NCI-H345 treated with DMSO at 0.1 percent for 48 hours (cell line): Measurements from ENCODE around the gene TSHZ3.

Experiments used
- DNase-seq: peaks from one replicate; lab custom pipeline; 2025; ENCODE audit not compliant: unreplicated experiment; lab: John Stamatoyannopoulos, UW

TSHZ3 gene

DNA sequence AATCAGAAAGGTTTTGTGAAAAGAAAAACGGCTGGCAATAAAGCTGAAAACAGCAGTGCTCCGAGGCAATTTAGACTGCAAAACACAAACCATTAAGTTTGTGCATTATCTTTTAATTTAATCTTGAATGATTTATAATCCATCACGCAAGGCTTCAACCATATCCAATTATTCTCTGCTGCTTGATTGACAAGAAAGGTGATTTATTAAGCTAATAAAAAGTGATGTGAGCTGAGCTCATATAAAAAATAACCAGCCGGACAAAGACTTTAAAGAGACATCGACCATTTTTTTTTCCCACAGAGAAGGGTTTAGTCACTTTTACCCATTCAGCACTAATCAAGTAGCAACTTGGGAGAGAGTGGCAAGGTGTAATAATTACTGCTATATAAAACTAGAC is 33.6 kb downstream of the TSHZ3 start:
- no peak for DNase-seq

DNA sequence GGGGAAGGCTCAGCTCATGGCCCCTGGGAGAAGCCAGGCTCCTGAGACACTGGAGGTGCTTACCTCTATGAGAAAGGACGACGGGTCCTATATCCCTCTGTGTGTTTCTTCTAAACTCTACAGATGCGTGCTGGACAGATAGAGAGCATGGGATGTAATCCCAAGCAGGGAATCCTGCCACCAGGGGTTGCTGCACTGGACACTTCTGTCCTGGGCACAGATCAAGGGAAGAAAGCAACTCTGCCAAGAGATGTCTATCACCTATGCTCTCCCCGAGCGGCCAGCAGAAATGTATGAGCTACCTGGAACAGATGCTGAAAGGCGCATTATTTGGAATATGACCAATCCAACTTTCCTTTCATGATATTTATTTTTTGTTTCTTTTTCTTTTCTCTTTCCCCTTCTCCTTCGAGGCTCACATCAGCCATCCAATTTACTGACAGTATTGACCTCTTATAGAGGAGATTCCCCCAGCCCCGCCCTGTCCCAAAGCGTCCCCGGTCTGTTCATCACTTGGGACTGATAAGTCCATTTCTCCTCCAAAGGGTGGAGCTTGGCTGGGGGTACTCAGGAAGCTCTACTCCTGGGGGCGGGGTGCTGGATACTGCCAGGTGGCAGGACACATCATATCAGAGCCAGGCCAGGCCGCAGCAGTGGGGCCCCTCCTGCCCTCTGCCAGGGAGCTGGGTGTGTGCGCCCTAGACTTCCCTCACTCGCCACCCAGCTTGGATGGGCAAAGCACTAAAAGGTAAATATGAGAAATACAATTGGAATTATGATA is 34.2 kb downstream of the TSHZ3 start:
- no peak for DNase-seq

DNA sequence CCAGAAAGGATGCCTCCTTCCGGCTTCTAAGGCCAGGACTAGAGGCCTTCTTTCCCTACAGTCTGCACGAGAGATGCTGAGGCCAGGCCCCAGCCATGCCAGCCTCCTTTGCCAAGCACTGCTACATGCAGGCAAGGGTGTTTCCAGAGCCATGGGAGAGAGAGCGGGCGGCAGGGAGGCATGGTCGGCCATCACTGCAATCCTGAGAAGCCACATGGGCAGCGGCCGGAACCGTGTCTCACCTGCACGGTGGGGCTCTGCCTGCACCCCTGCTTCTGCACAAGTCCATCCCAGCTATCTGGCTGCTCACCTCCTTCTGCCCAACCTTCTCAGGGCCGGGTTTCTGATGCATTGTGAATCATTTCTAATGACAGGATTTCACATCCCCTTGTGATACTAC is 35.1 kb downstream of the TSHZ3 start:
- no peak for DNase-seq

DNA sequence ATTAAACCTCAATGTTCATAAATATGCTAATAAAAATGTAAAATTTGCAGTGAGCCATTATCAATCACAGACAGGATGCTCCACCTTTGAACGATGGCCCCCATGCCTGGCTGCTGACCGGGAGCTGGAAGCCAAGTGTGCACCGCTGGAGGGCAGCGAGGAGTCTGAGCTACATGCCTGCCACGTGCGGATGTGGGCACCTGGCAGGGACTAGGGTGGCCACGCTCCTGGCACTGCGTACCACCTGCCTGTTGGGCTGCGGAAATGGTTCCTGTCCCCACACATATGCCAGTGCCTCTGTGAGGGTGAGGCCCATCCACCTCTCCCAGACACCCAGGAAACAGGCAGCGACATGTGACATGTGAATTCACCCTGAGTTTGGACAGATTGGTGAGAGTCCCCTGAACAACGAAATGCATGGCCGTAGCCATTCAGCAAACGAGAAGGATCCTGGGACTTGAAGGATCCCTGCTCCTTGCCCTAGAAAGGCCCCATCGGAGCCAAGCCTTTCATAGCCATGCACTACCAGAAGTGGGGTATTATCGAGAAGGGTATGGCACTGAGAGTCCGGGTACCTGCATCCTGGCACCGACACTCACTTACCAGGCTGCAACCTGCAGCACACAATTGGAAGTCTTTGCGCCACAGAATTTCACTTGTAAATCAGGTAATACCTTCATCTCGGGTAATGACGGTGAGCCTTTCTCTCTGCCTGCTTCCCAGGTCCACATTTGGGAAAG is 35.8 kb downstream of the TSHZ3 start:
- no peak for DNase-seq

DNA sequence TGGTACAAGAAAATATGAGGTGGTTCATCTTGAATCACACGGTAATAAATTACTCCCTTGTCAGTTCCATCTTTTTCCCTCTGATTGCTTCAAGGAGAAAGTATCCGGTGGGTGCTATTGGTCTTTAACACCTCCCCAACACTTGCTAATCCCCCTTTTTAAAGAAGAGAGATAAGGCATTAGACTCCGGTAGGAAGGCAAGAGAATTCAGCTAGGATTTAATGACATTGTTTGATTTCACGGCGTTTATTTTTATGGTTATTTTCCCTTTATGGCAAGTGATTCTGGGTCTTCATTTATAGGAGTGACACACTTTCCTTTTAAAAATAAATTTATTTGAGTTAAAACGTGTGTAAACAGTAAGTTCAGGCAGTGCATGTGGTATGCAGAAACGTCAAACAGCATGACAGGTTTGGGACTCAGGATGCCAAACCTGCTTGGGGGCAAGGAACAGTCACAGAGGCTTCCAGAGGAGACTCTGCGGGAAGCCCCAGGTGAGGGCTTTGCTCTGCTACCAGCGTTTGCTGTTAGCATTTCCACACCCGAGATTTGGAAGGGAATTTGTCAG is 36.5 kb downstream of the TSHZ3 start:
- DNase-seq, result no peak

DNA sequence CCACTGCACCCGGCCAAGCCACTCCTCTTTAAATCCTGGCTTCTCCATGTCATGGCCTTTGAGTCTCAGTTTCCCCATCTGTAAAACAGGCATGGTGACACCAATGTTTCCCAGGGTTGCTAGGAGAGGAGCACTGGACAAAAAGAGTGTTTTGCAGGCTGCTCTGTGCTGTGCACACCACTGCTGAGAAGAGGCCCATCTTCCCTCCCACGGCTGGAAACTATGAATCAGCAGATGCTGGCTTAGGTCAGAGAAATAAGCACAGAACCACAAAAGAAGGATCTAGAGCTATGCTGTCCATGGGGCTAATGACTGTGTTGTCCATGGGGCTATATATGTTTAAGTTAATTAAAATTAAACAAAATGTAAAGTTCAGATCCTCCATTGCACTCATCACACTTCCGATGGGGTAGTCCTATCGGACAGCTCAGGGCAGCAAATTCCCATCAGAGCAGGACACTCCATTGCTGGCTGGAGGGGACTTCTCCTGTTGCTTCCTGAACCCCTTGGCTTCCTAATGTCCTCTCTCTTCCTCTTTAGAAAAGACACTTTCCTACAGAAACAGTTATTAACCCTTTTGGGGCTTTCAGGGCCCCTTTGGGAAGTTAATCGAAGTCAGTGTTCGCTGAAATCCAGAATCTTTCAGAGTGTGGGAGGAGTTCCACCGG is 37.1 kb downstream of the TSHZ3 start:
- no peak for DNase-seq

DNA sequence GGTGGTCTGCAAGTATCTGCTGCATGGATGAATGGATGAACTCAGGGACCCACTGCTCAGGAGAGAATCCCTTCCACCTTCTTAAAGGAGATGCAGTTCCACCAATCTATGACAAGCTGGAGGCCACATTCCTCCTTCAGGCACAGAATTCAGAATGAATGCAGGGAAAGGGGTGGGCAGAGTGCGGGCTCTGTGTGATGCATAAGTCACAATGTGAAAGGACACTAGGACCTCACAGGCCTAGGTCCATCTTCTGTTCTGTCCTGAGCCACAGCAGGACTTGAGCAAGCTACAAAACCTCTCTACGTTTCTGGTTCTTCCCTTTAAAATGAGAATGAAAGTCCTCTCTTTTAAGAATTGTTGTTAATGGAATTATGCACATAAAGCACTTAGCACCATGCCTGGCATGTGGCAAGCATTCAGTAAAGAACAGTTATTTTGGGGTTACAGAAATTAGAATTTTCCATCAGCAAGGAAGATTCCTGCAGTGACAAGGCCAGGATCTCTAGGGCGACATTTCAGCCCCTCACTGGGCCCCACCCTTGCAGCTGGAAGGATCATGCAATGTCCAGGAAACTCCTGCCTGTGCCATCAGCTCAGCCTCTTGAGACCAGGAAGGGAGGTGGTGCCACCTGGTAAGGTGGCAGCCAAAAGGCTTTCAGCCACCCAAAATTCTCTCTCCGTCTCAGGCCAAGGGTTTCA is 38.7 kb downstream of the TSHZ3 start:
- DNase-seq, result no peak

DNA sequence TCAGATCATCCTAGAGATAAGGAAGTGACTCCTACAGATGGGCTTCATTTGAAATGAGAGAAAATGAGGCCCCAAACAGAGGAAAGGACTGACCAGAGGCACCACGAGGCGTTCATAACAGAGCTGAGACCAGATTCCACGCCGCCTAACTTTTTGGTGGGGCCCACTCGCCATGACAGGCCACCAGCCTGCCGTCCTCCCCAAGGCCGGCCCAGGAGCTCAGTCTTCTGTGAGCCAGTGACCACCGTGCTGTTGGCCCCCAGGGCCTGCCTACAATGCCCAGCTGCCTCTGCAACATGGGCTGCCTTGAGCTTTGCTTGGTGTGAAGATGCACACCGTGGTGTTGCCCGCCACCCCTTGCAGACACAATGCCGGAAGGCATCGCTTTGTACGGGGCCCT is 40.5 kb downstream of the TSHZ3 start:
- DNase-seq, result no peak

DNA sequence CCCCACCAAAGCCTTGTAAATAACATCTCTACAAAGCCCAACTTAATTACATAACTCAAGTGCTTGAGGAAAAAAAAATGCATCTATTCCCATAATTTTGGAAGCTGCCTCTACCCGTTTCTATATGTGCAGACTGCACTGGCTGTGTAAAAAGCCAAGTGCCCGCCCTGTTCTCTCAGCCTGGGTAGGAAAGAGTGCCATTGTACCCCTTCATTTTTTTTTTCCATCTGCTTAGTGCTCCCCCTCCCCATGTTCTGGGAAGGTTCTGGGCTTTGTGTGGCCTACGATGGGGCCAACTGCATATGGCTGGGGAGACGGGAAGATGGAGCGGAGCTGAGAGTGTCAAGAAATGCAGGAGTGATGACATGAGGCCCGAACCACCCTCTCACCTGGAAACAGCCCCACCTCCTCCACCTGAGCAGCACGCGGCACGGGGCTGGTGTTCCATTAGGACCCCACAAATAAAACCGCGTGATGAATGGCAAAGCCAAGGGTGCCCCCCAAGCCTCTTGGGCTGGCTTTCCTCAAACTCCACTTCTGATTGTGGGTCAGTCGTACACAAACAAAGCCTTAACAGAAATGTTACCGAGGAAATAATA is 42.1 kb downstream of the TSHZ3 start:
- DNase-seq, result no peak

DNA sequence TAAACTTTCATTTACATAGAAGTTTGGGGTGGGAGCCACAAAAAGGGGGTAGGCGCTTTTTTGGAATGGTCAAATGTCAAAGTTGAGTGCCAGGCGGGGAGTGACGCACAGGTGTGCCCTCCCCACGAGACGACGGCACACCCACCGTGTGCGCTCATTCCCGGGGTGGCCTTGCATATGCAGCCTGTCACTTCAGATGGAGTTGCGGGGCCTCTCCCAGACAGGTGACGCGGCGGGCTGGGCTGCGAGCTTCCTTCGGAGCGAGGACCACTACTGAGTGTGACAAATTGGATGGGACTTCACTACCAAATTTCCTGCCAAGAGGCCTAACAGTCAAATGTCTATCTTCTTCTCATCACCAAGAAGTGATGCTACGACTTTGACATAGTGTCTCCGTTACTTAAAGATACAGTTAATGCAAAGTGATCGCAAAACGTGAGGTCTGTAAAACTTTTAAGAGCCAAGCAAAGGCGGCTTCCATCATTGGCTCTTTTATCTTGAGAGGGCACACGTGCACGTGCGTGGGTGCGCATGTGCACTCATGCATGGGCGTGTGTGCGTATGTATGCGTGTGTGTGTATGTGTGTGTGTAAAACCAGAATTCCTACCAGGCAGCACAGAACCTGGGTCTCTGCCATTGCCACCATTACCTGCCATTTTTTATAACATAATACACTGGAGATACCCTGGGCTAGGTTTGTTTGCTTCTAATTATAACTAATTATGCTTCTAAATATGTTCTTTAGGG is 43.1 kb downstream of the TSHZ3 start:
- DNase-seq, result no peak

DNA sequence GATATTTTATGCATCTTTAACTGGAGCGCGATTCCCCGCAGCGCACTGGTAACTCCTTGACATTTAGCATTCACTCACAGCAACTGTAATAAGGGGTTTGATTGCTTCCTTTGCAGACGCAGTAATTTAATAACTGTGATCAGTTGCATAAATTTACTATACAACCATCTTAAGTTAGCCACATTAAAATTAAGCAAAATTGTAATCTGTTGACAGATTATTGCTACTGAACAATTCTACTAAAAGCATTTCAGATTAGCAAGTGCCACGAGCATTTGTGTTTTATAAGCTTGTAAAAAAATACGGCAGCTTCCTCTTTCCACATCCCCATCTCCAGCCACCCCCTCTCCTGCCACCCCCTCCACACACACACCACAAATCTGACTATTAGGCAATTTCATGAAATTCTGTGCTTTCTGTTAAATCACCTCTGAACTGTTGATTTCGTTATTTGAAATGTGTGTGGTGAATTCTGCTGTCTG is 44.4 kb downstream of the TSHZ3 start:
- no peak for DNase-seq

DNA sequence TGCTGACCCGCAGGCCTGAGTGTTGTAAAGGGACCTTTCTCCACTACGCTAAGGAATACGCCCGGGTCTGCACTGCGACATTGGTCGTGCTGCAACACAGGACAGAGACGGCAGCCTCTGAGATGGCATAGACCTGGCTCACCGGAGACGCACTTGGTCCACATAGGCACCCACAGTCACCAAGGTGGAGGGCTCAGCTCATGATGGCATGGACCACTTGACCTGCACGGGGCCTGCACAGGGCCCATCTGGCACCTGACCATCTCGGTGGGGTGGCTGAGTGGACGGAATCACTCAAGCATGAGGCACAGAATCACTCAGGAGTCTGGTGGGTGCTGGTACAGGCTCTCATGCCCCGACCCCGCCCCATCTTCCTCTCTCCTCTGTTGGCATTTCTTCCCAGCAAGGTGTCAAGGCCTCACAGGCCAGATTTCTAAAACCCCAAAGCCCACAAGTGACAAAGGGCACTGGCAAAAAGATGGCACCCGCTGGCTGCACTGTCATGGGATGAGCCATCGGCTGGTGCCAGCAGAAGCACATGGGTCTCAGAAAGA is 45.9 kb downstream of the TSHZ3 start:
- DNase-seq, result no peak

DNA sequence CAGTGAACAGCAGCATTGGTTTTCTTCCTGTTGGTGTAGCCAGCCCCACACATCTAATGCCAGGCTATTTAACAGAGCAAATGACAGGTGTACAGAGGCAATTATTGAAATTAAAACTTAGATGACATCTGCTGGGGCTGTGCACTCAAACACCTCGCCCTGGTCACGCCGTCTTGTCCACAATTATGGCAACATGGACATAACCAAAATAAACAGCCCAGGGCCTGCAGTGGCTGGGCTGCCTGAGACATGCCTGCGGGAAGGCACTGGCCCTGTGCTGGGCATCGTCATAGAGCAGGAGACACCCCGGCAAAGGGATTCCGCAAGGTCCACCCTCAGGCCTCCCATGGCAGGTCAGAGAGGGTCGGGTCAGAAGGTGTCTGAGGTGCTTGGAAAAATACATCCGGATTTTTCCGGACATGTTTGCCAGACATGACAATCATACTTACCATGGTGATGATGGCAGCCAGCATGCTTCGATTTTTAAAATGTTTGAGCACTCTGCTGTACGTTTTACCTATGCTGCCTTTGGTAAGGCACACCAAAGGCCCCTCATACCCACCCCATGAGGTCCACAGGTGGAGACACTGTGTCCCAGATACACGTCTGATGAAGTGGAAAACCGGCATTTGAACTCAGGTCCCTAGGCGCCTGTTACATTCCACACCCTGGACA is 47.8 kb downstream of the TSHZ3 start:
- no peak for DNase-seq

DNA sequence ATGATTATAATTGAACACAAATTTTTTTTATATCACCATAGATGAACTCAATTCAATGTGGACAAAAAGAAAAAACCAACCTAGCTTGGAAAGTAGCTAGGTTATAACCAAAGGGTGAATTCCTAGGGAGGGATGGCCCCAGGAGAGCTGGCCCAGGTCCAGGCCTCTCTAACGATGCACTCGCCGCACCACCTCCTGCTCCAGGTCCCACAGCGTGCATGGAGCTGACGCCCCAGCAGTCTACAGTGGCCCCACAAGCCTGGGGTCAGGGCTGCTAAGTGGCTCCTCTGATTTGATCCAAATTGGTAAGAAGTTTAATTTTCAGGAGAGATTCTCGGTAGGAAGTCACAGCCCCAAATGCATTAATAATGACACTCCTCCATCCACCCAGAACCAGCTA is 48.8 kb downstream of the TSHZ3 start:
- no peak for DNase-seq

DNA sequence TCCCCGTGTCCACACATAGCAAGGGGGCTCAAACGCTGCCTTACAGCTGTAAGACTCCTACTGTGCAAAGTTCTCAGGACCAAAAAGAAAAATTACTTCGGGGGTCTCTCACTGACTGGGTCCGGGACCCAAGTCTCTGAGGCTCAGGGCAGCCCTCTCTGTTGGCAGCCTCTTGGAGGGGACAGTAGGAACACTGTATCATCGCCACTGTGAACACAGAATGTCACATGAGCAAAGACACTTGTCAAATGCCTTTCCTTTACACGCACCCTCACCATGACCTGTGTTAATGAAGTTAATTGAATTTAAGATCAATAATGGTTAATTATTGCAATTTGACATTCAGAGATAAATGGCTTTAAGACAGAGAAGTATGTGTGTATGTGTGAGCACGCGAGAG is 49.6 kb downstream of the TSHZ3 start:
- no peak for DNase-seq

DNA sequence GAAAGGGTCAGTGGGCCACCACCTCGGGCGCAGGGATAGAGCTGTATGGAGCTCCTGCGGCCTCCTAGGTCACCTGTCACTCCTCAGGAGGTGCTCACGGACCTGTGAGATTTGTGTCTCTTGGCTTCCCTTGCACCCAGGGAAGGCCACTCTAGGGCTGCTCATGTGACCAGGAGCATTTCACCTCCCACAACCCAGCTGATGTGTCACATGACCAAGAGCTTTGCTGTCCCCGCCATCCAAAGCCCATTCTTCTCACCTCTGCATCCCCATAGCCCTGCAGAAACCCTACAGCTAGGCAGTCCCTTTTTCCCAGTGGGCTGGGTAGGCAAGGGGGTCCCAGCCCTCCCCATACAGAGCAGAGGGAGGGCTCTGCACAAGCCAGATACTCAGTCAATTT is 51.2 kb downstream of the TSHZ3 start:
- DNase-seq, result no peak

DNA sequence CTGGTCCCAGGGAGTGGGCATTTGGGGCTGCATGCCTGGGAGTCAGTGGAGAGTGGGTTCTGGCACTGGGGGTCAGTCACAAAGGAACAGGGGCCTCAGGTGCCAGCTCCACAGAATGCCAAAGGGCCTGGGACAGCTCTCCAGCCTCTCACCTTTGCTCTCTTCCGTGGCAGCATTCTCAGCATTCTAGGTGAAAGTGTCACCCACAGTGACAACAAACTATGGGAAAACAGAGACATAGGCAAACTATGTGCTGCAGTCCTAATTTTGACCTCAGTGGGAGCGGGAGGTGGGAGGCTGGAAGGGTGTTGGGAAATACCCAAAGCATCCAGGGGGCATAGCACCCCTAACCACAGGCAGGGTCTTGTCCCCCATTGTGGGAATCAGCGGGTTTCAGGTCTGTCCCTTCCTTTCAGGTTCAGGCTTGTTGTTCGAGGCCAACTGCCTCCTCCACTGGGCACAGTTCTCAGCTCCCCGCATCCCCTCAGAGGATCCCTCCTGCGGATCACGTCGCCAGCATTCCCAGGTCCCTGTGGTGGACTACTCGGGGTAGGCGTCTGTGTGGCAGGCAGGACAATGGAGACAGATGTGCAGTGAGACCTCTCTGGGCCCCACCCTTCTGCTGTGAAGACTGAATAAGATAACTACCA is 52.4 kb downstream of the TSHZ3 start:
- DNase-seq, result no peak

DNA sequence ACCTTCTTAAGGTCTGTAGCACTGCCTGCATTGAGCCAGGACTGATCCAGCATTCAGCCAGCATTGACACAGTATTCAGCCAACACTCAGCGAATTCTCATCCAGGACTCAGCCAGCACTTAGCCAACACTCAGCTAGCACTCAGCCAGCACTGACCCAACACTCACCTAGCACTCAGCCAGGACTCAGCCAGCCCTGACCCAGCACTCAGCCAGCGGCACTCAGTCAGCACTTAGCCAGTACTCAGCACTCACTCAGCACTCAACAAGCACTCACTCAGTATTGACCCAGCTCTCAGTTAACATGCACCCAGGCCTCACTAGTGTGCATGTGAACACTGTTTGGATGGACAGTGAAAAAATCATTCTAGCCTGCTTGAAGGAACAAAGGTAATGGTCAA is 55.0 kb downstream of the TSHZ3 start:
- DNase-seq, result no peak
